Astrocyte of the hippocampus (primary cell): Measurements from ENCODE around the gene PSME3IP1.
A peak's percentile ranks its signal among the peaks of the same experiment; 100 is the strongest.

Source experiments
- DNase-seq: peaks from one replicate; pipeline ENCODE4 v3.0.0; 2011; ENCODE audit warnings: low read depth, low spot score

The PSME3IP1 gene

DNA sequence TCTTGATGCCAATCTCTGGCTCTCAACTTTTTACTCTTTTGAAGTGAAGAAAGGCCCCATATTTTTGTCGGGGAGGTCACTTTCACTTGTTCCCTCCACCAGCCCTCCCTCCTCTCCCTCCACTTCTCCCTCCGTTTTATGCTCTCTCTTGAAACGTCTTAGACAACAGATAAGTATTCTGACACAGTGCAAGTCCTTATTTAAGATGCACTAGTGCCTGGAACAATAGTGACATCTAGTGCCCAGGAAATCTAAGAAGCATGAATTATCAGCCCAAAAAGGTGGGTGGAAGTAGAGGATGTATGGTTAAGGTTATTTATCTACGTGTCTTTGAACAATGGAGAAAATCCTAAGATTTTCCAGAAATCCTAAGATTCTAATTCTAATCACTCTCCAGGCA lies 17.9 kb downstream of the PSME3IP1 start:
- DNase-seq: peak; percentile 77

DNA sequence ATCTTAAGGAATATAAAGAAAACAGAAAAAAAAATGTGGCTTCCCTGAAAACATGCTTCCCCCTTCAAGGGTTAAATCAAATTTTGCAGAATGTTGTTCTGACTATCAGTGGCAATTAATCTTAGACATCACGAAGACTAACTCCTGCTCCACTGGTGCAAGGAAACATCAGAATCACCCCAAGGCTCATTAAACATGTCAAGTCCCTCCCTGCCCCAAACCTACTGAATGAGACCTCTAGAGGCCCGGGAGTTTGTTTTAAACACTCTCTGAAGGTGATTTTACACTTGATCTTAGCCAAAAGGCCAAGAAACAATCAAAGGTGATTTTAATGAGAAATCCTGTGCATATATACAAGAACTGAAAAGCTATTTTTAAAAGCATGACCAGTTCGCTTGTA lies 18.3 kb downstream of the PSME3IP1 start:
- no peak for DNase-seq

DNA sequence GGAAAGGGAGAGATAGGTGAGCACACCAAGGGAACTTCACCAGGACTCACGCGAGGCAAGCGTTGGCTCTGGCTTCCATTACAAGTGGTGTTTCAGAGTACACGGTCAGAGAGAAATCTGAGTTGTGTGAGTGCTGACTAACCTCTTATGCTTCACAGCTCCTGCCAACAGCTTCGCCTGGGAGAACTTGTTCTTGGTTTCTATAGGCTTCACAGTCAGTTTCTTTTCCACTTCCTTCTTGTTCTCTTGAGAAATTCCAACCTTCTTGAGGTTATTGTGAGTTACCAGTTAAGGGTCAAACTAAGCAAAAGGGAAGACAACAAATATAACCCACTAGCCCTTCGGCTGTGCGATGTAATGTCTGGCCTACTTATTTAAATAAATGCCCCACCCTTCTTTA lies 18.9 kb downstream of the PSME3IP1 start:
- DNase-seq: peak; percentile 72

DNA sequence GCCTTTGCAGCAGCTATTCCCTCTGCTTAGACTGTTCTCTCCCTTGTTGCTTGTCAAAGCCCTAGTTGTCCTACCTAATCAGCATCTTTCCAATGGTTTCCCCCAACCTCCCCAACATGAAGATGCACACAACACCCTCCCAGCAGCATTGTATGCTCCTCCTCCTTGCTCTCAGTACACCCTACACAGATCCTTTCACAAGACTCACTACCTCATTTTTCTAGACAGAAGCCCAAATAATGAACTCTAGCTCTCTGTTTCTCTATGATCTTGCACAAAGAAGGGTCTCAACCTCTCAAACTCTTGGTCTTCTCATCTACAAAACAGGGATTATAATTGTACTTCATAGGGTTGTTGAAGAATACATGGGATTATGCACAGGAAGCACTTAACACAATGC lies 19.4 kb downstream of the PSME3IP1 start:
- no peak for DNase-seq

DNA sequence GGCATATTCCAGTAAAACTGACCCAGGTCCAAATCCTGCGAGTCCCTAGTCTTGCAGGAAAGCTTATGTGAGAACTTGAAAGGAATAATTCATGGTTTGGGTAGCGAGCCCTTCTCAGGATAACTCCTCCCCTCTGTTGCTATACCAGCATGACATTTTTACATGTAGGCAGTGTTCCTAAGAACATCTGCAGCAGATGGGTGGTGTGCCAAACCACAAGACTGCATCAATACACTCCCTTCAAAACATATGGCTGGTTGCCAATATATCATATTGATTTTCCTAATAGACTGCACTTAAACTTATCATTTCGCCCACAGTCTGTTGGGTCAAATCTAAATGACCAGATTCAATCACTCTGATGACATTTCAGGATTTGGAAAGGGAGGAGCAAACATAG lies 19.9 kb downstream of the PSME3IP1 start:
- DNase-seq: no peak

DNA sequence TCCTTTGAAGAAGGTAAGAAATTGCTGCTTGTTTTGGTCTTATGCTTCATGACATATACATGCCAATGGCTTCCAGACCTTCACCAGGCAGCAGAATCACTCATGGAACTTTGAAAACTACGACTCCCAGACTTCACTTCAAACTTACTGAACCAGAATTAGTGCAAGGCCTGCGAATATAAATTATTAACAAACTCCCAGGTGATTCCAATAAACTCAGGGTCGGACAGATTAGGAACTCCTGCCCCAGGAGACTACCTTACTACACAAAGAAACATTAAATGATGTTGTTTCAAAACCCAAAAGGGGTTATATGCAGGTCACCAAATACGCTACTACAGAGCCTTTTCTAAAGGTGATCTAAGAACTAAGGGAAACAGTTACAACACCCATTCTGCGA lies 20.4 kb downstream of the PSME3IP1 start:
- no peak for DNase-seq

DNA sequence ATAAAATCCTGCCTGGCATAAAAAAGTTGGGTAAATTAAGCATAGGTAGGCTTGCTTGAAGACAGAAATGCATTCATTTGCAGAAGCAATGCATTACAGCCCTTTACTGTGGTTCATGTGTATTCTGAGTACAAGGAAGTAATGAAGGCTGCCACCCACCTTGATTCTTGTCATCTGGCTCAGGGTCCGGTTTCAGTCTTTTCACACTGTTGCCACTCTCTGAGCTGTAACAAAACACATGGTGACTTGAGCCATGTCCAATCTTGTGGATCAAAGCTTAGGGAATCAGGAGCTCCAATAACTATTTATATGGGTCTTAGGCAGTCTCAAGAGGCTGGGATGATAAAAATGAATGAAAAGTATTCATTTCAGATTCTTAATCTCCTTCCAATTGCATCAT lies 22.0 kb downstream of the PSME3IP1 start:
- DNase-seq: no peak

DNA sequence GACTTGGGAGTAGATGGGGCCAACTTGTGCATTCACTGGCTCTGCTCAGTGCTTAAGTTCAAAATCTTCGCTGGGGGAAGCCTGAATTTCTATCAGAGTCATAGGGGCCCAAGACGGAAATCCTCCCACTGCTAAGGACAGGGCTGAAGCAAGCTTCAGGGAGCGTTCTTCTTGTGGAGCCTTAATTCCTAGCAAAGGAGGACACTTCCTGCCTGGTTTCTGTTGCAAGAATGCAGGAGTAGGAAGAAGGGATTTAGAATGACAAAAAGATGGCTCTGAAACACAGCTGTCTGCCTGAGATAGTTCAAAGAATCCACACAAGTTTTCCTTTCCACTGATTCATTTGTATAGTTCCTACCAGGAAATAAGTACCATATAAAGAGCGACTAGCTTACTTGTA lies 26.4 kb downstream of the PSME3IP1 start:
- no peak for DNase-seq

DNA sequence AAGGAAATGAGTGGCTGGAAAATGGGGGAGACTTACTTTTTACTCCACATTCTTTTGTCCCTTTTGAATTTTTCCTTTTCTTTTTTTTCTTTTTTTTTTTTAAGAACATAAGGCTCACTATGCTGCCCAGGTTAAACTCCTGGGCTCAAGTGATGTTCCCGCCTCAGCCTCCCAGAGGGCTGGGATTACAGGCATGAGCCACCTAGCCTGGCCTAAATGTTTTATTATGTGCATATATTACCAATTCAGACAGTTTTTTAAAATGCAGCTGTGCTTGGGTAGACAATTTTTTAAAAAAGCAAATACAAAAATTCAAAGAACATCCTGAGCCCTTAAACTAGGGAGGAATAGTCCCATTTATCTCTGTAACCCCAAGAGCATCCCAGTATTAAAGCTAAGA lies 28.3 kb downstream of the PSME3IP1 start:
- DNase-seq: no peak

DNA sequence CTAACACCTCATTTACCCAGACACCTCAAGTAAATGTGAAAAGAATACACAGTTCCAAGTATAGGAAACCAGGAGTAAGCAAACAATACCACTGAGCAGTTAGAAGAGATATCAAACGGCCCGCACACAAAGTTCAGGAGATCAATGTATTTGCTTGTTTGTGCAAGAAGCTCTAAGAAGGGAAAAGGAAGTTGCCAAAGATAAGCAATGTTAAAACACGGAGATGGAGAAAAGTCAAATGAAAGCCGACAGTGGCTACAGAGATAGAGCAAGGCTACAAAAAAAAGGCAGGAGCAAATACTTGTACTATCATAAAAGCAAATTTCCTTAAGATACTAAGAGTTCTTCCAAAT lies 29.5 kb downstream of the PSME3IP1 start:
- DNase-seq: no peak

DNA sequence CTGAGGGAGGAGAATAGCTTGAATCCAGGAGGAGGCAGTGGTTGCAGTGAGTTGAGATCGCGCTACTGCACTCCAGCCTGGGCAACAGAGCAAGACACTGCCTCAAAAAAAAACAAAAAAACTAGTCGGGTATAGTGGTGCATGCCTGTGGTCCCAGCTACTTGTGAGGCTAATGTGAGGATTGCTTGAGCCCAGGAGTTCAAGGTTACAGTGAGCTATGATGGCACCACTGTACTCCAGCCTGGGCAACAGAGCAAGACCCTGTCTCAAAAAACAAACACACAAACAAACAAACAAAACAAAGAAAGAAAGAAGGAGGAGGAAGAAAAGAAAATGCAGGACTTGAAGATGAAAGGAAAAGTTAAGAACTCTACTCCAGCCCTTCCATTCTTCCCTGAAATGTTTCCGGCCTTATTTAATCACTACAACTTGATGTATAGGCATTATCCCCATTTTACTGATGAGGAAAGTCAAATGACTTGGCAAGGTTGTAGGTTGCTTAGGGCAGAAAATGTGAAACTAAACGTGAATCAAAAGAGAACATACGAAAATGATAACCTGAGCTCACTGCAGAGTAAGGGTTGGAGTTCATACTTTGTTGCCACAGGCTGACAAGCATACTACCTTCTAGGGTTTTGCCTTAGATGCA lies 30.0 kb downstream of the PSME3IP1 start:
- DNase-seq: no peak

DNA sequence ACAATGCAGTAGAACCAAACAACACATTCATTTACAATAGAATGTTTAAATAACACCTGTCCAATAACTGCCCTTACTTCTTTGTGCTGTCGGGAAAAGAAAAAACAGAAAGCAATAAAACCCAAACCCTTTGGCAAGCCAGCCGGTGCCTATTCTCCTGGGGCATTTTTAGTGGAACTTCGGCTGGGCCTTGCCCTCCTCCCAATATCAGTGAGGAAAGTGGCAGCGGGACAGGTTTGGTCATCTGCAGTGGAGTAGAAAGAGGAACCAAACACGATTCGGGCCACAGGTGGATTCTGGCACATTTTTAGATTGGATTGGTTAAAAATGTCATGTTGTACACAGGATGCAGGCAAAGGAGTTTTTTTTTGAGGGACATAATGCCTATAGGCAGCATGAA lies 32.0 kb downstream of the PSME3IP1 start:
- DNase-seq: no peak

DNA sequence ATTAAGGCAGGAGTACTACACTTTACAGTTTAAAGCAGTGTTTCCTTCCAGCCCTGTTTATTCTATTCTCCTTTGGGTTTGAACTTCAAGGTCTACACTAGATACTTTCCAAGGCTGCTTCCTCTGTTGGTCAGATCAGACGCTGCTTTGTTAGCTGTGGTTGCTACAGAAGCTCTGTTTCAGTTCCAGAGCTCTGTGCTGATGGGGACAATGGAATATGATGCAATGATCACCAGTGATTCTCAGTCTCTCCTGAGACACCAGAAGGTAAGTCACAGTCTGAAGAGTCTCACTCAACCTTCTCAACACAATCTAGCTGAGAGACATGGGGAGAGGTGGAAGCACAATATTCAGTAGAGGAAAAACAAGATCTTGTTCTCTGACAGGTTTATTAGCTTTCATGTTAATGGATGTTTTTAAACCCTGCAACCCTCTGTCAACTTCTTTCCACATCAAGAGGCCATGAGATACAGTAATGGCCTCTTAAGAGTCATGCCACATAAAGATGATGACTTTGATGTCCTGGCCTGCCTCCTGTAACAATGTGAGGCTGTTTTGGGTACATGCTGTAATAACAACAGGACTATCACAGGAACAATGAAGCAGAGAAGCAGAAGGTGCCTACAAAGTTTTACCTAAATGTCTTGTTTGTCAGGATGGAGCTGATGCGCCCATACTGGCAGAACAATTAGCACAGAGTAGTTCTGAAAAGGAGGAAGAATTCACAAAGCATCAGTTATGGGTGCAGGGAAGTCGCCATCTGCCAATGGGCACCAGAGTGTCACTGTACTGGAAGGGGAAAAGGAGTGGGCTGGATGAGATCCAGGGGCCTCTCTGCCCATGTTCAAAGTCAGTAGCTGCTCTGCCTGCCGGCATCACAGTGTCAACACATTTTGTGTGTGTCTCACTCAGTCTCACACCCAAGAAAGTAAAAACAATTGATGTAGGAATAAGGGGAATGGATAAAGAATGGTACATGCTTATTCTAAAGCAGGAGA lies 33.4 kb downstream of the PSME3IP1 start:
- DNase-seq: no peak

DNA sequence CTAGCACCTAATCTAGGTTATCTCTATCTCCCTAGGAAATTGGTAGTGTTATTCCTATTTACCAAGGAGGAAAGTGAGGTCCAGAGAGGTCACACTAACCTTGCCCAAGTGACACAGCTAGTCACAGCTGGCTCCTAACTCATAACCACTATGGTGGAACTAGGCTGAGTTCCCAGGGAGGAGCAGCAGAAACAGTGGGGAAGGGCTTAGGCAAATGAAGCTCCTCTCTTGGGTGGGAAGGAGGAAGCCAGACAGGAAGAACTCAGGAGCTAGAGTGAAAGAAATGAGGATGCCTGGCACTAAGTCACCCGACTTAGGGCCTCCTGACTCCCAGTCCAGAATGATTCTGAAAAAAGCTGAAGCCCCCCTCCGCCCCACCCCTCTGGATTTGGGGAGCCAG lies 34.5 kb downstream of the PSME3IP1 start:
- no peak for DNase-seq

DNA sequence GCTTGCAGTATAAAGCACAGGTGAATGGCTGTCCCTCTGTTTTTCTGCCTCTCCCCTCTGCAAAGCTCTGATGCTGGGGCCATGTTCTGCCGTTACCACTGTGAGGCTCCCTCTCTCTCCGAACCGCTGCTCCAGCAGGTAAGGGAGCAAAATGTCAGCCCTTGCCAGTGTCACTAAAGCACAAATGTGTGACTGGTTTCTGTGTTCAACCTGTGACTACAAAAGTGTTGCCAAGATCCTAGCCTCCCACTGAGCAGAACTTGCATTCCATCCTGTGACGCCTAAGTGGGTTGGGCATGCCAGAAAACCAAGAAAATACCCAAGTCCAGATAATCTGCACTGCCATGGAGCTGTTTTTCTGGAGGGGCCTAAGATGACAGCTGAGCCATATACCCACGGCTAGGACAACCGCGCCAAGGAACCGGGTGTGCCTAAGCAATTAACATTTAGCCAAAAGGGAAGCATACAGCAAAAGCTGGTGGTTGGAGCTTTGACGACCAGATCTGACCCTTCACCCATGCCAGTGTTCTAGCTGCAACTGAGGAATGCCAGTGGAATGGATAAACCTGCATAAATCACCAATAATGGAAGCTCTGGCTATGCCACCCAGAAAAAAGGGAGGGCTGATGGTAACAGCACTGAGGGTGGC lies 35.0 kb downstream of the PSME3IP1 start:
- peak; percentile 88 for DNase-seq

DNA sequence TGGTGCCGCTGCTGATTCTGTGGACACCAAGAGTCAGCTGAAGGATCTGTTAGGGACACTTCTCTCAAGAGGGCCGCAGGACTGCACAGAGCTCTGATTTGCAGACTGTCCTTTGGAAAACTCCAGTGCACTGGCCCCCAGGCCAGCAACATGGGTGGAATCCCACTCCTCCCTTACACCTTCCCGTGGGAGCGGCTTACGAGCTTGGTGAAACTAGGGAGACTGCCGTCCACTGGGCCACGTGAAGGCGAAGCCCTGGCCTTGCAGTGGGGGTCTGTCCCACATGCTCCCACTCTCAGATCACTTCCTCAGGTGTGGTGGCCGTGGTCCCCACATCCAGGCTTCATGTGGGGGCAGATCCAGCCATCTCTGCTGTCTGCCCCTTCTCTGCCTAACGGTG lies 36.4 kb downstream of the PSME3IP1 start:
- no peak for DNase-seq

DNA sequence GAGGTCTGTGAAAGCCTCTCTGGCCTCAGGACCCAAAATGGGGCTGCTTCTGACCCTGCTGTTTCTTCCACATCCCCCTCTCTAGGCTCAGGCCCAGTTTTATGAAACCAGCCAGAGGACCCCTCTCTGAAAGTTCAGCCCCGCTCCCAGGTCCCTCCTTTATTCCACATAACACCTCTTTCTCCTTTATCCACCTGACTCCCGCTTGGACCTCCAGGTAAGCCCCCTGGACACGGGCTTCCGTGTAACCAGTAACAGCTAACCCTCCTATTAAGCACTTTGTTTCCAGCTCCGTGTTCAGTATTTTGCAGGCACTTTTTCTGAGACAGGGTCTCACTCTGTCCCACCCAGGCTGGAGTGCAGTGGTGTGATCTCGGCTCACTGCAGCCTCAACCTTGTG lies 37.4 kb downstream of the PSME3IP1 start:
- no peak for DNase-seq

DNA sequence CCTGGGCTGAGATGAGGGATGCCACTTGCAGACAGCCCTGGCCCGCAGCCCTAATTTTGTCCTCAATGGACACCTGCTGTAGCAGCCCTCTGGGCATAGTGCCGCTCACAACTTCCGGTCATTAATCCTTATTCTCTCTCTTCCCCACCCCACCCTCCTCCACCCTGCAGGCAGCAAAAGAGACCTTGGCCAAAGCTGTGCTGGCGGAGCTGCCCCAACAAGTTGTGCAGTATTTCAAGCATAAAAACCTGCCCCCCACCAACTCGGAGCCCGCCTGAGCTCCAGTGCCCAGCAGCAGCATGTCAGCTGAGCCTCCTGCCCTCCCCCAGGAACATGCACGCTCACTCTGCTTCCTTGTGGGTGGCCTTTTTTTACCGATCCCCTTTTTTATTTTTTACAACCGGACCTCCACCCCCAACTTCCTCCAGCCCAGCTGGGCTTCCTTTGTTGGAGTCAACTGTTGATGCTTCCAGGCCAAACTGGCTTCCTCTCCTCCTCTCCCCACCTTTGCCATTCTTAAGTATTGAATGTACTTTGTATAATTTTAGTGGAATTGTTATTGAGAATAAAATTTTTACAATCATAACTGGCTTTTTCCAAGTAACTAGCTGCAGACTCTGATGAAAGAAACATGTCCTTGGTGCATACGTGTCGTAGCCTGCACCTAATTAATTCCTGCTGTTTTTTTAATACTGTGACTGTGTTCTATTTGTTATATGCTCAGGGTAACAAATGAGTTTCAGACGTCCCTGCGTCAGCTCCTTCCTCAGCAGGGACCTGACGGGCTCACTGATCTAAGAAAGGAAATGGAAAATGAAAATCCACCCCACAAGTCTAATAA lies 38.2 kb downstream of the PSME3IP1 start:
- no peak for DNase-seq

DNA sequence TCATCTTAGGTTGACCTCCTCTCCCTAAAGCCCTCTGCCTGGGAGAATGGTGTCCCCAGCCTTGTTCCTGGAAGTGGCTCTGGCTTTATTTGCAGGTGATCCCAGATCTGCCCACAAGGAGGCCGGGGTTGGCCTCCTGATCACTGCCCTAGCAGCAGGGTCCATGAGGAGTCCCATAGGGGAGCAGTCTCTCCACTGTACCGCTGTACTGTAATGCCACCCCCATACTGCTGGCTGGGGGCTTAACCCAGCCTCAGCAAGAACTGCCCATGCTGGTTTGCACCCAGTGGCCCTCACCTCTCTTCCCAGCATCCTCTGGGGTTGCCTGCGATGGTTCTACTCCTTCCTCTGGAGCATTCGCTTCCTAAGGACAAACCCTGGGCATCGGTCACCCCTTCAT lies 39.1 kb downstream of the PSME3IP1 start:
- DNase-seq: no peak

DNA sequence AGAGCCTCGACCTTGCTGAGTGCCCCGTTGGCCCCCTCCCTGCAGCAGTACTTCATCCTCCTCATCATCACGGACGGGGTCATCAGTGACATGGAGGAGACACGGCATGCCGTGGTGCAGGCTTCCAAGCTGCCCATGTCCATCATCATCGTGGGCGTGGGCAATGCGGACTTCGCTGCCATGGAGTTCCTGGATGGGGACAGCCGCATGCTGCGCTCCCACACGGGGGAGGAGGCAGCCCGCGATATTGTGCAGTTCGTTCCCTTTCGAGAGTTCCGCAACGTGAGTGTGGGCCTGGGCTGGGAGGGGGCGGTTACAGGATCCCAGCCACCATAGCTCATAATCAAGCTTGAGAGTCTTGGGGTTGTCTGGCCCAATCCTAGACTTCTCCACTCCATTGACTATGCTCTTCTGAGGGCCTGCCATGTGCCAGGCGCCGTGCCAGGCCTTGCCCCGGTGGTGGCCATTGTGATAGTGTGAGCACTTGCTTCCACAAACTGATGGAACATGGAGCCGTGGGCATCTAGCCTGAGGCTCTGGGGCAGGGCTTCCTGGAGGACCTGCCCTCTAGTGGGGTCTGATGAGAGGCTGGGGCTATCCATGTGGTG lies 39.7 kb downstream of the PSME3IP1 start:
- no peak for DNase-seq
